Testis (tissue), 3 donors: ENCODE data around the gene ZFPM1. TPM values are rescaled to one million over a fixed set of nuclear protein-coding genes. Genes with fewer than 3 reads are reported as not detected.

Experiments used
- DNase-seq: peaks from one replicate; pipeline ENCODE4 v3.0.0-alpha.2; 2019
- H3K27ac ChIP-seq, 2 donors: fragments of 200-600 bp; sonication (generic); one replicate each; pipeline ENCODE4 v1.5.1; 2019
- H3K27me3 ChIP-seq: fragments of 200-600 bp; sonication (generic); one replicate; pipeline ENCODE4 v1.5.1; 2019
- H3K36me3 ChIP-seq: fragments of 200-600 bp; sonication (generic); one replicate; pipeline ENCODE4 v1.5.1; 2017; ENCODE audit warnings: low read depth; ENCODE audit errors: missing control alignments
- H3K4me1 ChIP-seq: fragments of 200-600 bp; sonication (generic); one replicate; pipeline ENCODE4 v1.5.1; 2019
- H3K4me3 ChIP-seq, 2 donors: fragments of 200-600 bp; sonication (generic); one replicate each; pipeline ENCODE4 v1.5.1; 2017 to 2019
- H3K9me3 ChIP-seq: fragments of 200-600 bp; sonication (generic); one replicate; pipeline ENCODE4 v1.5.1; 2017
- POLR2A ChIP-seq: fragments of 450-650 bp; IDR thresholded peaks from one replicate; pipeline ENCODE4 v1.6.1; 2017; ENCODE audit warnings: antibody characterized with exemption, mild to moderate bottlenecking, moderate library complexity
- WGBS, 2 donors: methylation state at CpG; one replicate each; pipeline ENCODE4 v1.1.5; 2018; 5-methylcytosine and 5-hydroxymethylcytosine counted together
- intact Hi-C: fragments of 100-400 bp; cut with DNase I; formaldehyde crosslinking; loops from one replicate; pipeline ENCODE4 v1.15.1; 2023; ENCODE audit warnings: low total_unique reads
- polyA plus RNA-seq: library from polyadenylated mRNA; stranded (reverse); fragments of 350-450 nt; fragmentation: Illumina TruSeq; extraction: RNeasy Lipid Tissue Mini Kit (QIAGEN cat#74804); gene quantifications from one replicate; pipeline ENCODE4 v1.2.3, GENCODE V29; 2014; ENCODE audit warnings: low read depth, low replicate concordance; ENCODE audit not compliant: insufficient read depth
- total RNA-seq, 2 donors: library from RNA; depleted of rRNA; stranded (reverse); fragments of >200 nt; gene quantifications; one replicate each; pipeline ENCODE4 v1.2.3, GENCODE V29; 2016
- TF ChIP-seq, protein P1 (sequence below), 3 experiments: fragments of 450-650 bp in 2 of 3; fragments of 200-600 bp in 1 of 3; sonication (generic) in 1 of 3; IDR thresholded peaks; one replicate each; pipeline ENCODE4 v1.5.1; 2016 to 2019; ENCODE audit warnings: antibody characterized with exemption in 3 of 3, mild to moderate bottlenecking in 2 of 3, moderate library complexity in 1 of 3

Gene ZFPM1
- total and polyA plus RNA-seq, 3 donors from 2014 or later, result 12.8 to 25.1 (median 23.9) TPM

GRCh38 chr16:88577166-88577565, 124.1 kb downstream of the ZFPM1 start:
- Histone ChIP-seq H3K27me3 (no peaks in the 10 kb centered on the region), H3K4me1 (no peaks in the 10 kb centered on the region), H3K4me3 (no peak overlapping the region), H3K36me3 (no peaks in the 10 kb centered on the region), H3K9me3 (no peaks in the 10 kb centered on the region), H3K27ac (no peak overlapping the region)
- no peak for TF ChIP-seq POLR2A
- TF ChIP-seq, protein P1, sequence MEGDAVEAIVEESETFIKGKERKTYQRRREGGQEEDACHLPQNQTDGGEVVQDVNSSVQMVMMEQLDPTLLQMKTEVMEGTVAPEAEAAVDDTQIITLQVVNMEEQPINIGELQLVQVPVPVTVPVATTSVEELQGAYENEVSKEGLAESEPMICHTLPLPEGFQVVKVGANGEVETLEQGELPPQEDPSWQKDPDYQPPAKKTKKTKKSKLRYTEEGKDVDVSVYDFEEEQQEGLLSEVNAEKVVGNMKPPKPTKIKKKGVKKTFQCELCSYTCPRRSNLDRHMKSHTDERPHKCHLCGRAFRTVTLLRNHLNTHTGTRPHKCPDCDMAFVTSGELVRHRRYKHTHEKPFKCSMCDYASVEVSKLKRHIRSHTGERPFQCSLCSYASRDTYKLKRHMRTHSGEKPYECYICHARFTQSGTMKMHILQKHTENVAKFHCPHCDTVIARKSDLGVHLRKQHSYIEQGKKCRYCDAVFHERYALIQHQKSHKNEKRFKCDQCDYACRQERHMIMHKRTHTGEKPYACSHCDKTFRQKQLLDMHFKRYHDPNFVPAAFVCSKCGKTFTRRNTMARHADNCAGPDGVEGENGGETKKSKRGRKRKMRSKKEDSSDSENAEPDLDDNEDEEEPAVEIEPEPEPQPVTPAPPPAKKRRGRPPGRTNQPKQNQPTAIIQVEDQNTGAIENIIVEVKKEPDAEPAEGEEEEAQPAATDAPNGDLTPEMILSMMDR (IDR thresholded peaks at IDR 0.05), result no peak
- DNase-seq, result no peak
- intact Hi-C loops, result no loop called here
- 91 to 96% methylated on average over 19 to 20 of the region's 20 CpGs for WGBS, 2 donors

DNA sequence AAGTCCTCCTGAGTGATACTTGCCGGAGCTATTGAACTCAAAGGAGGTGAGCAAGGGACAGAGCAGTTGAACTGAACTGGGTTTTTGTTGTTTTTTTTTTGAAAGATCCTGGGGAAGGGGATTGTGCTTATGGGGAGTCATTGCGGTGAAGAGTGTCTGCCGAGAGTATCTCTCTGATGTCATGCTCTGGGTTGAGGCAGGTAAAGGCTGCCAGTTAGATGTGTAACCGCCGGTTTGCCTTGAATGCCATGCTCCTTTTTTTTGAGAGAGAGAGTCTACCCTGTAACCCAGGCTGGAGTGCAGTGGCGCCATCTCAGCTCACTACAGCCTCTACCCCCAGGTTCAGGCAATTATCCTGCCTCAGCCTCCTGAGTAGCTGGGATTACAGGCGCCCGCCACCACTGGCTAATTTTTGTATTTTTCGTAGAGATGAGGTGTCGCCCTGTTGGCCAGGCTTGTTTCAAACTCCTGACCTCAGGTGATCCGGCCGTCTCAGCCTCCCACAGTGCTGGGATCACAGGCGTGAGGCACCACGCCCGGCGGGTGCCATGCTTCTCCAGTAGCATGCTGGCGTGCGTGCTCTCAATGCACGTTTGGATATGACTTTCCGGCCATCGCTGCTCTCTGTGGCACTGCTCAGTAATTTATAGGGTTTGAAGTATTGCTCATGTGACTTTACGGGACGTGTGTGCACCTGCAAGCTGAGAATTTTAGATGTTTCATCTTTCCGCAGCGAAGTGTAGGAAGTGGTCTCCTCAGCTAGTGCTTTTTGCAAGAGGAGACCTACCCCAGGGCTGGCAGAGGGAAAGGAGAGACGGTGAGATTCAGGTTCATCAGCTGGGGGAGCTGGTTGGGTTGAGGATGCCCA, 125.6 kb downstream of the ZFPM1 start:
- no peaks in the 10 kb centered on the region for H3K36me3 ChIP-seq

DNA sequence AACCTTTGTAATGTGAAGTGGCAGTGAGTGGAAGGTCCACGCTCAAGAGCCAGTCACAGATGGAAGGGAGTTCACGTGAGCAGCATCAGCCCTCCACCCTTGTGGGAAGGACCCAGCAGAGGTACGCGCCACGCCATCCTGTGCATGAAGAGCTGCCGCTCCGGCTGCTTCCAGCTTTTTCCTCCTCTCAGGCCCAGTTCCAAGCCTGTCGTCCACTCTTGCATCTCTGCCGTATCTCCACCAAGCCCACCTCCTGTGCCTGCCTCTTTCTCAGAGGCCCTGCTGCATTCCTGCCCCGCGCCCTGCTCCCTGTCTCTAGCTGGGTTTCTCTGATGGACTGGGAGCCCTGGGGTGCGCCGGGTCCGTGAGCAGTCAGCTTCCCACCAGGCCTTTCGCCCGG, 127.3 kb downstream of the ZFPM1 start:
- H3K4me3 ChIP-seq, result no peak overlapping the region
- WGBS, 2 donors, result 94 to 95% methylated on average over 16 of the region's 16 CpGs
- intact Hi-C loops, result no loop called here
- no peak for DNase-seq
- H3K36me3 ChIP-seq, result no peaks in the 10 kb centered on the region
- H3K27me3 ChIP-seq, result no peaks in the 10 kb centered on the region
- H3K4me1 ChIP-seq, result no peaks in the 10 kb centered on the region
- TF ChIP-seq, protein P1 (IDR thresholded peaks at IDR 0.05), result no peak
- no peak for TF ChIP-seq POLR2A
- H3K27ac ChIP-seq, result no peak overlapping the region
- H3K9me3 ChIP-seq, result no peaks in the 10 kb centered on the region

More for the DNA sequence above, 125.6 kb downstream of the ZFPM1 start:
- 92 to 95% methylated on average over 26 of the region's 26 CpGs for WGBS, 2 donors
- H3K27ac ChIP-seq, result no peak overlapping the region
- H3K27me3 ChIP-seq, result no peaks in the 10 kb centered on the region
- H3K9me3 ChIP-seq, result no peaks in the 10 kb centered on the region
- intact Hi-C loops, result no loop called here
- H3K4me3 ChIP-seq, result no peak overlapping the region
- DNase-seq, result no peak
- TF ChIP-seq, protein P1 (IDR thresholded peaks at IDR 0.05), result no peak
- TF ChIP-seq POLR2A, result no peak
- no peaks in the 10 kb centered on the region for H3K4me1 ChIP-seq

GRCh38 chr16:88581033-88581432, 128.0 kb downstream of the ZFPM1 start:
- Histone ChIP-seq H3K4me1 (no peaks in the 10 kb centered on the region), H3K36me3 (no peaks in the 10 kb centered on the region)

More at GRCh38 chr16:88581033-88581432, 128.0 kb downstream of the ZFPM1 start:
- WGBS, 2 donors, result 88 to 91% methylated on average over 4 of the region's 4 CpGs
- TF ChIP-seq POLR2A, result no peak
- TF ChIP-seq, protein P1 (IDR thresholded peaks at IDR 0.05), result no peak
- DNase-seq, result no peak
- no peak overlapping the region for H3K4me3 ChIP-seq
- intact Hi-C loops, result no loop called here
- no peak overlapping the region for H3K27ac ChIP-seq
- H3K27me3 ChIP-seq, result no peaks in the 10 kb centered on the region
- no peaks in the 10 kb centered on the region for H3K9me3 ChIP-seq
